Gastroesophageal sphincter (tissue), 4 donors: Measurements from ENCODE around the gene TRIM2. TPM values are rescaled to one million over a fixed set of nuclear protein-coding genes. Genes with fewer than 3 reads are reported as not detected.

Experiments used
- ATAC-seq: fragments of 150-250 bp; one replicate; pipeline ENCODE4 v1.9.1; 2016; ENCODE audit warnings: mild to moderate bottlenecking, moderate library complexity
- H3K27ac ChIP-seq, 4 donors: fragments of 200-600 bp; sonication (generic) in 3 of 4; 1 replicate in 3 of 4; 2 replicates in 1 of 4; pipeline ENCODE4 v1.5.1; 2016 to 2019
- H3K27me3 ChIP-seq: fragments of 200-600 bp; sonication (generic); one replicate; pipeline ENCODE4 v1.5.1; 2019
- H3K36me3 ChIP-seq, 2 donors: fragments of 200-600 bp; sonication (generic); one replicate each; pipeline ENCODE4 v1.5.1; 2019; ENCODE audit warnings: control low read depth in 1 of 2
- H3K4me1 ChIP-seq, 3 donors: fragments of 200-600 bp; sonication (generic); 1 replicate in 2 of 3; 2 replicates in 1 of 3; pipeline ENCODE4 v1.5.1; 2016 to 2019; ENCODE audit warnings: control low read depth in 2 of 3
- H3K4me3 ChIP-seq, 2 donors: fragments of 200-600 bp; sonication (generic); one replicate each; pipeline ENCODE4 v1.5.1; 2019; ENCODE audit warnings: mild to moderate bottlenecking in 1 of 2, moderate library complexity in 1 of 2
- H3K9me3 ChIP-seq, 3 donors: fragments of 200-600 bp; sonication (generic); one replicate each; pipeline ENCODE4 v1.5.1; 2017 to 2019; ENCODE audit warnings: control low read depth in 2 of 3
- CTCF ChIP-seq, 4 experiments: fragments of 200-600 bp in 2 of 4; fragments of 450-650 bp in 2 of 4; sonication (generic) in 1 of 4; IDR thresholded peaks; one replicate each; pipeline ENCODE4 v1.5.1; 2017 to 2019; ENCODE audit warnings: antibody characterized with exemption in 4 of 4, mild to moderate bottlenecking in 2 of 4, moderate library complexity in 2 of 4
- EP300 ChIP-seq: sonication (generic); formaldehyde crosslinking; IDR thresholded peaks from one replicate; pipeline ENCODE4 v1.6.1; 2017; ENCODE audit warnings: antibody characterized with exemption, mild to moderate bottlenecking
- POLR2A ChIP-seq, 2 donors: fragments of 450-650 bp; IDR thresholded peaks; one replicate each; pipeline ENCODE4 v1.6.1; 2017; ENCODE audit warnings: antibody characterized with exemption in 2 of 2, mild to moderate bottlenecking in 2 of 2, moderate library complexity in 1 of 2
- POLR2AphosphoS5 ChIP-seq: sonication (generic); formaldehyde crosslinking; IDR thresholded peaks from one replicate; pipeline ENCODE4 v1.6.1; 2017; ENCODE audit warnings: antibody characterized with exemption
- WGBS, 2 donors: methylation state at CpG; one replicate each; pipeline ENCODE4 v1.1.5; 2018; ENCODE audit warnings: low coverage in 1 of 2; 5-methylcytosine and 5-hydroxymethylcytosine counted together
- total RNA-seq, 4 donors: library from RNA; depleted of rRNA; stranded (reverse); fragments of >200 nt; gene quantifications; one replicate each; pipeline ENCODE4 v1.1.0, GENCODE V29; 2016

TRIM2 gene
- total RNA-seq, 4 donors from 2014 or later, result 31.2 to 59.2 (median 44.4) TPM

GRCh38 chr4:153220682-153221395, 16.6 kb downstream of the TRIM2 start:
- Histone ChIP-seq H3K9me3 (no peaks in the 10 kb centered on the region), H3K27ac (peak overlapping the region in 1 of 4 donors; percentile 96), H3K36me3 (no peaks in the 10 kb centered on the region), H3K4me1 (peaks cover 0 to 36% (median 0%) of the 10 kb centered on the region in 3 donors), H3K27me3 (no peaks in the 10 kb centered on the region), H3K4me3 (no peak overlapping the region)
- 35 to 70% methylated on average over 5 of the region's 5 CpGs for WGBS, 2 donors
- ATAC-seq, result no peak
- TF ChIP-seq POLR2A (IDR thresholded peaks at IDR 0.05), result no peak
- TF ChIP-seq CTCF (IDR thresholded peaks at IDR 0.05), result no peak
- no peak for TF ChIP-seq POLR2AphosphoS5
- no peak for TF ChIP-seq EP300

DNA sequence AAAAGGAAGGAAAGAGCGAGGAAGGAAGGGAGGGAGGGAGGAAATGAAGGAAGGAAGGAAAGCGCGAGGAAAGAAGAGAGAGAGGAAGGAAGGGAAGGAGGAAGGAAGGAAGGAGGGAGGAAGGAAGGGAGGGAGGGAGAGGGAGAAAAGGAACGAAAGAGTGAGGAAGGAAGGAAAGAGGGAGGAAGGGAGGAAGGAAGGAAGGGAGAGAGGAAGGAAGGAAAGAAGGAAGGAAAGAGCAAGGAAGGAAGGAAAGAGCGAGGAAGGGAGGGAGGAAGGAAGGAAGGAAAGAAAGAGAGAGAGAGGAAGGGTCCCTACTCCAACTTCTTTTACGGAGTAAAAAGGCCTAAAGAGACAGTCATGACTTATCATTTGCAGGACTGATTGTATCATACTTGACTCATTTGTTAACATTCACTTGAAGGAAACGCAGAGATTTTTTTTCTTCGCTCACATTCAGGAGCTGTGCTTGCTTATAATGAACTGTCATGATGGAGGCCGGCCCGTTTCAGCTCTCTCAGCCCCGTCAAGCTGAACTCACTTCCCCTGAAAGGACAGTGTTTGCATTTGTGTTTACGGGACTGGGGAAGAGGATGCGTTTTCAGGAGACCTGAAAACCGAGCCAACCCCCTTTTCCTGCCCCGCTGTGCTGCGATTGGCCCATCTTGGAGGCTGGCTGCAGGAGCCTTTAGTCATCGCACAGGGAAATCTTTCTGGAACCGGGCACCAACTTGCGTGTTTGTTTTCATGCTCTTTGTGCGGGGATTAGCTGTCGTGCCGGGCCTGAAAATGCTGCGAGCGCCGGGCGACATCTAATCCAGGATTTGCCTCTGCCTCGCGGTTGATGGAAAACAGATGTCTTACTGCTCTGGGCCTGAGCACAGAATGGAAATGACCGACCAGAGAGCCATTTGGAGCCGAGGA, 17.8 kb downstream of the TRIM2 start:
- Histone ChIP-seq H3K4me1 (peaks cover 0 to 48% (median 0%) of the 10 kb centered on the region in 3 donors), H3K27me3 (no peaks in the 10 kb centered on the region), H3K36me3 (no peaks in the 10 kb centered on the region), H3K9me3 (no peaks in the 10 kb centered on the region), H3K27ac (peak overlapping the region; percentile 71 to 96 (median 94)), H3K4me3 (peak overlapping the region; percentile 53 to 73)
- no peak for TF ChIP-seq EP300
- no peak for TF ChIP-seq CTCF (IDR thresholded peaks at IDR 0.05)
- TF ChIP-seq POLR2A (IDR thresholded peaks at IDR 0.05), result peak in 1 of 2 donors; percentile 48
- TF ChIP-seq POLR2AphosphoS5, result peak; percentile 78
- WGBS, 2 donors, result 30 to 40% methylated on average over 11 to 12 of the region's 30 CpGs
- ATAC-seq, result peak; percentile 77

- H3K4me1 ChIP-seq, result peaks cover 0 to 56% (median 0%) of the 10 kb centered on the region in 3 donors
- H3K27ac ChIP-seq, result peak overlapping the region; percentile 71 to 96 (median 94)
- no peaks in the 10 kb centered on the region for H3K36me3 ChIP-seq
- WGBS, 2 donors, result 0% methylated on average over 4 to 9 of the region's 61 CpGs
- H3K27me3 ChIP-seq, result no peaks in the 10 kb centered on the region
- H3K4me3 ChIP-seq, result peak overlapping the region; percentile 53 to 73
- H3K9me3 ChIP-seq, result no peaks in the 10 kb centered on the region
- ATAC-seq, result peak; percentile 76
- TF ChIP-seq POLR2AphosphoS5, result peak; percentile 56
- TF ChIP-seq POLR2A (IDR thresholded peaks at IDR 0.05), result no peak
- TF ChIP-seq CTCF (IDR thresholded peaks at IDR 0.05), result no peak
Observed at GRCh38 chr4:153222707-153223426, 18.6 kb downstream of the TRIM2 start.

DNA sequence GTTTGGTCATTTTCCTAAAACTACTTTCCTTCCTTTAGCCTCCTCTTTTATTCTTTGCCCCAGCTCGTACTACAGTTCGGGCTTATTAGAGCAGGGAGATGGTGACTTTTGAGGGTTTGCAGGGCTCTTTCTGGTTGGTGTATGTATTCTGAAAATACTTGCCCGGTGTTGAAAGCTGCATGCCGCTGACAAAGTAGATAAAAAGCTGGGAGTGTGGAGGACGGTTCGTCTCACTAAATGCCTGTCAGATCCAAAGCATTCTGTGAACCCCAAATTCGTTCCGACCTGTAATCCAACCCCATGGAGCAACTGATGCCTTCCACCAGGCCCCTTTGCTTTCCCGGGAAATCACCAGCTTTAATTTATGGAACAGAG, 19.2 kb downstream of the TRIM2 start:
- peak overlapping the region; percentile 53 to 73 for H3K4me3 ChIP-seq
- TF ChIP-seq EP300 (no peak), POLR2A (IDR thresholded peaks at IDR 0.05) (no peak), POLR2AphosphoS5 (no peak), CTCF (IDR thresholded peaks at IDR 0.05) (no peak)
- no peaks in the 10 kb centered on the region for H3K9me3 ChIP-seq
- ATAC-seq, result peak; percentile 16
- 4 to 6% methylated on average over 3 to 9 of the region's 9 CpGs for WGBS, 2 donors
- H3K36me3 ChIP-seq, result no peaks in the 10 kb centered on the region
- peaks cover 0 to 60% (median 0%) of the 10 kb centered on the region in 3 donors for H3K4me1 ChIP-seq
- no peaks in the 10 kb centered on the region for H3K27me3 ChIP-seq
- peak overlapping the region; percentile 71 to 96 (median 94) for H3K27ac ChIP-seq
